OCI-LY7 (cell line): ENCODE results near the gene C1orf116.

Experiments
- CTCF ChIP-seq: fragments of 200-600 bp; sonication (generic); conservative IDR thresholded peaks from 2 replicates; pipeline ENCODE4 v1.5.1; 2014; ENCODE audit warnings: mild to moderate bottlenecking, antibody characterized with exemption, low read length, moderate library complexity, mixed read lengths
- EZH2phosphoT487 ChIP-seq: fragments of 200-600 bp; sonication (generic); IDR thresholded peaks from 2 replicates; pipeline ENCODE4 v1.6.1; 2018; ENCODE audit warnings: low read depth, borderline replicate concordance, mild to moderate bottlenecking, mixed run types, antibody characterized with exemption, low read length, moderate library complexity, mixed read lengths

GRCh38 chr1:207058878-207059867, 26.6 kb upstream of the C1orf116 start:
- peak; percentile 52 for TF ChIP-seq CTCF
- no peak for TF ChIP-seq EZH2phosphoT487
